ENCODE measurements around the gene RUFY4. TPM values are rescaled to one million over a fixed set of nuclear protein-coding genes. Genes with fewer than 3 reads are reported as not detected.

RUFY4 gene
- total RNA-seq, 2 donors from 2014 or later = not detected

DNA sequence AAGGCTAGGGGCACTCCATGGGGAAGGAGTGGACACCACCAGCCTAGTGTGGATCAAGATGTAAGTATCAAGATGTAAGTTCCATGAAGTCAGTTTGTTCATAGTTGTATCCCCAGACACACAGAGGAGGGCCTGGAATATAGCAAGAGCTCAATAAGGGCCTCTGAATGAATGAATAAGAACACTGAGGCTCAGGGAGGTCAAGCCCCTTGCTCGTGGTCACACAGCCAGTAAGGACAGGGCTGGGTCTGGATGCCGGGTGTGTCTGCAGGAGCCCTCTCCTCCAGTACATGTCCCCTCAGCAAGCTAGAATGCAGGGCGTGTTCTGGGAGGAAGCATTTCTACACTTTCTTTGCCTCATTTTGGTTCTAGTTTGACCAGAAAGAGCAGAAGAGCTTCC, 2.9 kb downstream of the RUFY4 start:
- Histone ChIP-seq H3K4me1 (peaks cover 8% of the 10 kb centered on the region), H3K27me3 (peaks cover 0 to 4% of the 10 kb centered on the region in 2 donors), H3K36me3 (replicated peaks in 1 of 2; ENCODE audit: insufficient read depth in 1 of 2, low read depth in 2 of 2) (no peaks in the 10 kb centered on the region), H3K4me3 (no peak overlapping the region), H3K9me3 (no peaks in the 10 kb centered on the region), H3K27ac (no peak overlapping the region)
- 58 to 89% methylated on average over 3 of the region's 3 CpGs for WGBS, 2 donors
- DNase-seq (no peak), ATAC-seq (no peak)
- intact Hi-C loops (cut with DNase I) = loop anchor here (5.0 kb wide), 1 partner anchor 285 kb away; no protein-coding TSS in a partner anchor
- TF ChIP-seq, protein P1, sequence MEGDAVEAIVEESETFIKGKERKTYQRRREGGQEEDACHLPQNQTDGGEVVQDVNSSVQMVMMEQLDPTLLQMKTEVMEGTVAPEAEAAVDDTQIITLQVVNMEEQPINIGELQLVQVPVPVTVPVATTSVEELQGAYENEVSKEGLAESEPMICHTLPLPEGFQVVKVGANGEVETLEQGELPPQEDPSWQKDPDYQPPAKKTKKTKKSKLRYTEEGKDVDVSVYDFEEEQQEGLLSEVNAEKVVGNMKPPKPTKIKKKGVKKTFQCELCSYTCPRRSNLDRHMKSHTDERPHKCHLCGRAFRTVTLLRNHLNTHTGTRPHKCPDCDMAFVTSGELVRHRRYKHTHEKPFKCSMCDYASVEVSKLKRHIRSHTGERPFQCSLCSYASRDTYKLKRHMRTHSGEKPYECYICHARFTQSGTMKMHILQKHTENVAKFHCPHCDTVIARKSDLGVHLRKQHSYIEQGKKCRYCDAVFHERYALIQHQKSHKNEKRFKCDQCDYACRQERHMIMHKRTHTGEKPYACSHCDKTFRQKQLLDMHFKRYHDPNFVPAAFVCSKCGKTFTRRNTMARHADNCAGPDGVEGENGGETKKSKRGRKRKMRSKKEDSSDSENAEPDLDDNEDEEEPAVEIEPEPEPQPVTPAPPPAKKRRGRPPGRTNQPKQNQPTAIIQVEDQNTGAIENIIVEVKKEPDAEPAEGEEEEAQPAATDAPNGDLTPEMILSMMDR (IDR thresholded peaks at IDR 0.05) = no peak
- no peak for TF ChIP-seq POLR2A (IDR thresholded peaks at IDR 0.05)

- no peak for ATAC-seq
- no peak for DNase-seq
- Histone ChIP-seq H3K4me3 (no peak overlapping the region), H3K9me3 (no peaks in the 10 kb centered on the region), H3K27ac (no peak overlapping the region), H3K4me1 (peaks cover 8% of the 10 kb centered on the region), H3K36me3 (replicated peaks in 1 of 2; ENCODE audit: insufficient read depth in 1 of 2, low read depth in 2 of 2) (no peaks in the 10 kb centered on the region), H3K27me3 (peaks cover 0 to 4% of the 10 kb centered on the region in 2 donors)
- intact Hi-C loops (cut with DNase I) = loop anchor here (5.0 kb wide), 1 partner anchor 285 kb away; no protein-coding TSS in a partner anchor
- TF ChIP-seq, protein P1 (IDR thresholded peaks at IDR 0.05) = no peak
- no peak for TF ChIP-seq POLR2A (IDR thresholded peaks at IDR 0.05)
- WGBS, 2 donors = 70 to 76% methylated on average over 8 of the region's 8 CpGs
Measured at GRCh38 chr2:218072478-218073024, 3.5 kb downstream of the RUFY4 start.

DNA sequence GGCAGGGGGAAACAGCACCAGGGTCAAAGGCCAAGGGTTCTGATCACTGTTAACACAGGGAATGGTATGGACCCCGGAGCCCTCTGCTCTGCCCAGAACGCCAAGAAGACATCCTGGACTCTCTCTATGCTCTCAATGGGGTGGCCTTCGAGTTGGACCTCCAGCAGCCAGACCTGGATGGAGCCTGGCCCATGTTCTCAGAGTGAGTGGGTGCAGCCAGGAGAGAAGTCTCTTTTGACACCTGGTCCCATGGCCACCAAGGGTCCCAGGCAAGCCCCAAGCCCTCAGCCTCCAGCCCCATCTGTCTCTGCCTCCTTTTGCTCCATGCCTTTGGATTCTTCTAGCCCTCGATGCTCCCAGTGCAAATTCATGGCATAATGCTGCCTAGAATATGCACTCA, 4.1 kb downstream of the RUFY4 start:
- Histone ChIP-seq H3K36me3 (replicated peaks in 1 of 2; ENCODE audit: insufficient read depth in 1 of 2, low read depth in 2 of 2) (no peaks in the 10 kb centered on the region), H3K9me3 (no peaks in the 10 kb centered on the region), H3K4me1 (peaks cover 8% of the 10 kb centered on the region), H3K4me3 (no peak overlapping the region), H3K27ac (no peak overlapping the region), H3K27me3 (peaks cover 0 to 4% of the 10 kb centered on the region in 2 donors)
- DNase-seq (no peak), ATAC-seq (no peak)
- 63 to 71% methylated on average over 2 to 4 of the region's 4 CpGs for WGBS, 2 donors
- intact Hi-C loops (cut with DNase I) = loop anchor here (5.0 kb wide), 1 partner anchor 286 kb away; no protein-coding TSS in a partner anchor
- TF ChIP-seq, protein P1 (IDR thresholded peaks at IDR 0.05) = no peak
- TF ChIP-seq POLR2A (IDR thresholded peaks at IDR 0.05) = no peak

GRCh38 chr2:218074031-218074430, 5.0 kb downstream of the RUFY4 start:
- 35 to 46% methylated on average over 7 of the region's 7 CpGs for WGBS, 2 donors
- intact Hi-C loops (cut with DNase I) = loop anchor here (5.0 kb wide), 1 partner anchor 287 kb away; no protein-coding TSS in a partner anchor
- H3K36me3 ChIP-seq (replicated peaks in 1 of 2; ENCODE audit: insufficient read depth in 1 of 2, low read depth in 2 of 2) = no peaks in the 10 kb centered on the region
- H3K9me3 ChIP-seq = no peaks in the 10 kb centered on the region
- ATAC-seq = peak; percentile 53
- no peak for TF ChIP-seq POLR2A (IDR thresholded peaks at IDR 0.05)
- TF ChIP-seq, protein P1 (IDR thresholded peaks at IDR 0.05) = peak in 5 of 7 experiments; percentile 35 to 51 (median 43)
- H3K4me3 ChIP-seq = no peak overlapping the region
- H3K4me1 ChIP-seq = peaks cover 3% of the 10 kb centered on the region
- no peak overlapping the region for H3K27ac ChIP-seq
- no peaks in the 10 kb centered on the region for H3K27me3 ChIP-seq
- peak; percentile 38 to 62 (median 44) for DNase-seq

All from body of pancreas (tissue), 4 donors.